Fibroblast of mammary gland (primary cell): ENCODE data around the gene LAMTOR2.
A peak's percentile ranks its signal among the peaks of the same experiment; 100 is the strongest.

ENCODE experiments used
- DNase-seq: peaks from one replicate; pipeline ENCODE4 v3.0.0-alpha.2; 2010; ENCODE audit warnings: low read depth
- H3K4me3 ChIP-seq: 2 replicates; pipeline ENCODE4 v1.5.1; 2011; ENCODE audit warnings: low read depth, mild to moderate bottlenecking, low read length, moderate library complexity; ENCODE audit not compliant: control insufficient read depth
- TF ChIP-seq, protein P1 (sequence below): conservative IDR thresholded peaks from 2 replicates; pipeline ENCODE4 v1.5.1; 2011; ENCODE audit warnings: low read depth, low read length, inconsistent platforms; ENCODE audit not compliant: control insufficient read depth, insufficient read depth

LAMTOR2 gene

DNA sequence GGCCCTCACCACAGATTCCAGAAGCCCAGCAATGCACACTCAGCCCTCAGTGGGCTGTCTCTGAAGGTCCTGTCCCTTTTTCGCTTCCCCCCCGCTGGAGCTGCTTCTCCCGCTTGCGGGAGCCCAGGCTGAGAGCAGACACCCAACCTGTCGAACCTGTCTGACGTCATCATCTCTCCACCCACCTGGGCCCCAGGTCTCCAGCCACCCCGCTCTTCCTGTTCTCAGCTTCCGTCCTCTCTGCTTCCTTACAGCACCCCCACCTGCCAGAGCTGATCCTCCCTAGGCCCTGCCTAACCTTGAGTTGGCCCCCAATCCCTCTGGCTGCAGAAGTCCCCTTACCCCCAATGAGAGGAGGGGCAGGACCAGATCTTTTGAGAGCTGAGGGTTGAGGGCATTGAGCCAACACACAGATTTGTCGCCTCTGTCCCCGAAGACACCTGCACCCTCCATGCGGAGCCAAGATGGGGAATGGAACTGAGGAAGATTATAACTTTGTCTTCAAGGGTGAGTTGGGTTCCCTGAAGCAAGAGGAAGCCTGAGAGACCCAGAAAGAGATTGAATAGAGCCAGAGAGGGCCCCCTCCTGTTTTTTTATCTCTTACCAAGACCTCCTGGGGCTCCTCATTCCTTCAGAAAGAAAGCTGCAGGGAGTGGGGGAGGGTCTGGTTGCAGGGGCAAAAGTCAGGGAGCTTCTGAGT is 6.5 kb downstream of the LAMTOR2 start, which contains the start of gene RAB25:
TSS of gene RAB25 (plus strand) at position 224 of the 700 bp plus-strand sequence. CDS start at position 465, 241 bp downstream.
- DNase-seq: no peak
- H3K4me3 ChIP-seq: no peak within 1 kb of the TSS
- TF ChIP-seq, protein P1, sequence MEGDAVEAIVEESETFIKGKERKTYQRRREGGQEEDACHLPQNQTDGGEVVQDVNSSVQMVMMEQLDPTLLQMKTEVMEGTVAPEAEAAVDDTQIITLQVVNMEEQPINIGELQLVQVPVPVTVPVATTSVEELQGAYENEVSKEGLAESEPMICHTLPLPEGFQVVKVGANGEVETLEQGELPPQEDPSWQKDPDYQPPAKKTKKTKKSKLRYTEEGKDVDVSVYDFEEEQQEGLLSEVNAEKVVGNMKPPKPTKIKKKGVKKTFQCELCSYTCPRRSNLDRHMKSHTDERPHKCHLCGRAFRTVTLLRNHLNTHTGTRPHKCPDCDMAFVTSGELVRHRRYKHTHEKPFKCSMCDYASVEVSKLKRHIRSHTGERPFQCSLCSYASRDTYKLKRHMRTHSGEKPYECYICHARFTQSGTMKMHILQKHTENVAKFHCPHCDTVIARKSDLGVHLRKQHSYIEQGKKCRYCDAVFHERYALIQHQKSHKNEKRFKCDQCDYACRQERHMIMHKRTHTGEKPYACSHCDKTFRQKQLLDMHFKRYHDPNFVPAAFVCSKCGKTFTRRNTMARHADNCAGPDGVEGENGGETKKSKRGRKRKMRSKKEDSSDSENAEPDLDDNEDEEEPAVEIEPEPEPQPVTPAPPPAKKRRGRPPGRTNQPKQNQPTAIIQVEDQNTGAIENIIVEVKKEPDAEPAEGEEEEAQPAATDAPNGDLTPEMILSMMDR: no peak

GRCh38 chr1:156062189-156062588 is 7.6 kb downstream of the LAMTOR2 start:
- no peak for DNase-seq
- TF ChIP-seq, protein P1: no peak
- H3K4me3 ChIP-seq: no peak overlapping the region

DNA sequence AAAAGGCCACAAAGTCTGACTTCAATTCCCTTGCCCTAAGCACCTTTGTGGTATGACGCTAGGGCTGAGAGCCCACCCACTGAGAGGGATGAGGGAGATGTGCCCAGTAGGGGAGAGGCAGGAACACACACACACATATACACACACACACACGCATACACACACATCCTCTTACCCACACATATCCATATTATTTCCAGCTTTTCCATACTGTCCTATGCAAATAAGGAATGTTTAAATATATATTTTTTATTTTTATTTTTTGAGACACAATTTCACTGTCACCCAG is 9.4 kb downstream of the LAMTOR2 start:
- peak; percentile 25 for DNase-seq
- TF ChIP-seq, protein P1: no peak
- no peak overlapping the region for H3K4me3 ChIP-seq

DNA sequence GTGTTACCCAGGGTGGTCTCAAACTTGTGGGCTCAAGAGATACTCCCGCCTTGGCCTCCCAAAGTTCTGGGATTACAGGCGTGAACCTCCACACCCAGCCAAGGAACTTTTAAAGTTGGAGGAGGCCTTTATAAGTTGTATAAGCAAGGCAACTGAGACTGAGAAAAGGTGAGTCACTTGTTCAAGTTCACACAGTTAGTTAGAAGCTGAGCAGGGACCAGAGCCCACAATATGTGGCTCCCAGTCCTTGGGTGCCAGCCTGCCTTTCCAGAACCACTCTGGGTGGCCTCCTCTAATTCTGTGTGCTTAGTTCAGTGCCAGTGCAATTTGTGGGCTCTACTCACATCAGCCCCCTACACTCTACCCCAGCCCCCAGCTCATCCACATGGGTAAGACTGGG is 10.0 kb downstream of the LAMTOR2 start:
- DNase-seq: no peak
- H3K4me3 ChIP-seq: no peak overlapping the region
- TF ChIP-seq, protein P1: no peak

DNA sequence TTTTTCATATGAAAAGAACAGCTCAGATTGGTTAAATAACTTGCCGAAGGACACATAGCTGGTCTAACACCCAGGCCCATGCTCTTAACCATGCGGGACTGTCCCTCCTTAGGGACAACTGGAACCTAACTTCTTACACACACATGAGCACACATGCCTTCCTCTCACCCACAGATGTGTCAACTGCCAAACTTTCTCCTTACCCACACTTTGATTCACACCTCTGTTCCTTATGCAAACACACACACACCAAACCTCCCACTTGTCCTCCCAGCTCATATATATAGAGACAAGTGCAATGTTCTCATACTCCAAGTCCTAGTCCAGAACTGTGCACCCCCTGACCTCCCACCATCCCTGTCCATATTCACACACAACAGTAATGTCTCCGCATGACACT is 10.6 kb downstream of the LAMTOR2 start:
- DNase-seq: no peak
- TF ChIP-seq, protein P1: no peak

DNA sequence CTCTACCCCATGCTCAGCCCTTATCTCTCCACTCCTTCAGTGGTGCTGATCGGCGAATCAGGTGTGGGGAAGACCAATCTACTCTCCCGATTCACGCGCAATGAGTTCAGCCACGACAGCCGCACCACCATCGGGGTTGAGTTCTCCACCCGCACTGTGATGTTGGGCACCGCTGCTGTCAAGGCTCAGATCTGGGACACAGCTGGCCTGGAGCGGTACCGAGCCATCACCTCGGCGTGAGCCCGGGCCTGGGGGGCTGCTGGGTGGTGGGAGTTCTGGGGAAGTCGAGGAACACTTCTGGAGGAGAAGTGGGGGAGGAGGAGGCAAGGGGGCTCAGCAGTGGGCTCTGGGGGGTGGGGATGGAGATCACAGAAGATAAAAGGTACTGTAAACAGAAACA is 11.3 kb downstream of the LAMTOR2 start:
- DNase-seq: no peak
- TF ChIP-seq, protein P1: no peak

More for the DNA sequence above, 10.6 kb downstream of the LAMTOR2 start:
- H3K4me3 ChIP-seq: no peak overlapping the region

GRCh38 chr1:156067262-156067661 is 12.7 kb downstream of the LAMTOR2 start:
- peak; percentile 23 for DNase-seq
- no peak overlapping the region for H3K4me3 ChIP-seq
- TF ChIP-seq, protein P1: no peak

More for the DNA sequence above, 11.3 kb downstream of the LAMTOR2 start:
- no peak overlapping the region for H3K4me3 ChIP-seq
